Endodermal cell (in vitro differentiated cells): ENCODE data around the gene REEP5. TPM values are rescaled to one million over a fixed set of nuclear protein-coding genes. Genes with fewer than 3 reads are reported as not detected.
A peak's percentile ranks its signal among the peaks of the same experiment; 100 is the strongest.

ENCODE experiments used
- DNase-seq: peaks from one replicate; pipeline ENCODE4 v3.0.0-alpha.2; 2017
- H3K27ac ChIP-seq: 2 replicates; pipeline ENCODE4 v1.5.1; 2013; ENCODE audit warnings: mild to moderate bottlenecking, low read depth, low read length, moderate library complexity
- H3K27me3 ChIP-seq: 2 replicates; pipeline ENCODE4 v1.6.1; 2013; ENCODE audit warnings: mild to moderate bottlenecking, low read length, moderate library complexity; ENCODE audit not compliant: insufficient read depth, control insufficient read depth, poor library complexity, severe bottlenecking
- H3K36me3 ChIP-seq: 2 replicates; pipeline ENCODE4 v1.7.0; 2013; ENCODE audit warnings: mild to moderate bottlenecking, low read length, moderate library complexity; ENCODE audit not compliant: control insufficient read depth, insufficient read depth
- H3K4me1 ChIP-seq: one replicate; pipeline ENCODE4 v1.7.0; 2013; ENCODE audit warnings: low read length; ENCODE audit not compliant: control insufficient read depth, insufficient read depth
- H3K4me3 ChIP-seq: 2 replicates; pipeline ENCODE4 v1.5.1; 2013; ENCODE audit warnings: mild to moderate bottlenecking, low read length, moderate library complexity
- H3K9ac ChIP-seq: 2 replicates; pipeline ENCODE4 v1.6.1; 2013; ENCODE audit warnings: mild to moderate bottlenecking, low read length, moderate library complexity; ENCODE audit not compliant: poor library complexity, severe bottlenecking; ENCODE audit errors: extremely low read depth
- H3K9me3 ChIP-seq: 2 replicates; pipeline ENCODE4 v1.6.1; 2013; ENCODE audit warnings: mild to moderate bottlenecking, low read length, moderate library complexity; ENCODE audit not compliant: control insufficient read depth
- H3K27ac Mint-ChIP-seq: 2 replicates; pipeline ENCODE4 v1.8.0; 2020; ENCODE audit warnings: mixed read lengths
- H3K27me3 Mint-ChIP-seq: 2 replicates; pipeline ENCODE4 v1.8.0; 2021; ENCODE audit warnings: mild to moderate bottlenecking, mixed read lengths; ENCODE audit not compliant: insufficient read depth
- H3K36me3 Mint-ChIP-seq: 2 replicates; pipeline ENCODE4 v1.8.0; 2020; ENCODE audit warnings: low read depth, mixed read lengths
- H3K4me1 Mint-ChIP-seq: 2 replicates; pipeline ENCODE4 v1.8.0; 2020; ENCODE audit warnings: mixed read lengths
- H3K4me3 Mint-ChIP-seq: 2 replicates; pipeline ENCODE4 v1.8.0; 2020; ENCODE audit warnings: mild to moderate bottlenecking, moderate library complexity, mixed read lengths
- H3K9me3 Mint-ChIP-seq: 2 replicates; pipeline ENCODE4 v1.8.0; 2020; ENCODE audit warnings: mild to moderate bottlenecking, mixed read lengths
- CTCF ChIP-seq: fragments of 200-600 bp; sonication (generic); conservative IDR thresholded peaks from 2 replicates; pipeline ENCODE4 v1.5.0; 2021; ENCODE audit warnings: antibody characterized with exemption, mild to moderate bottlenecking
- WGBS, 2 experiments: methylation state at CpG; one replicate each; pipeline versions ENCODE4 v1.1.5 to v1.1.7; 2013; ENCODE audit warnings: missing lambda C conversion rate in 2 of 2, mixed read lengths in 1 of 2; ENCODE audit not compliant: insufficient coverage in 1 of 2, insufficient read length in 1 of 2; 5-methylcytosine and 5-hydroxymethylcytosine counted together
- total RNA-seq, 2 donors: library from RNA; stranded (reverse); fragmentation: NEBNext Ultra II Directional in 1 of 2; extraction: Animal tissue kit (Norgen Biotek cat#: 25700) in 1 of 2; gene quantifications; 2 replicates in 1 of 2; 3 replicates in 1 of 2; pipeline ENCODE4 v1.2.1, GENCODE V29; 2021

Gene REEP5
- total RNA-seq, 2 donors from 2014 or later: 42.1 to 42.3 TPM

GRCh38 chr5:112848116-112848811, 73.8 kb downstream of the REEP5 start:
- H3K9me3 ChIP-seq: no peaks in the 10 kb centered on the region
- no peaks in the 10 kb centered on the region for H3K27me3 ChIP-seq
- Mint-ChIP-seq H3K4me3 (no peak overlapping the region), H3K9me3 (no peaks in the 10 kb centered on the region), H3K27me3 (peaks cover 2% of the 10 kb centered on the region), H3K27ac (peak overlapping the region; percentile 26), H3K36me3 (peaks cover 5% of the 10 kb centered on the region), H3K4me1 (peaks cover 15% of the 10 kb centered on the region)
- H3K36me3 ChIP-seq: peaks cover 2% of the 10 kb centered on the region
- DNase-seq: peak; percentile 61
- no peak overlapping the region for H3K27ac ChIP-seq
- WGBS, 2 experiments: 68 to 71% methylated on average over 7 to 8 of the region's 8 CpGs
- no peak overlapping the region for H3K4me3 ChIP-seq
- H3K4me1 ChIP-seq: peaks cover 3% of the 10 kb centered on the region
- peak; percentile 82 for TF ChIP-seq CTCF
- H3K9ac ChIP-seq: peak overlapping the region; percentile 26

GRCh38 chr5:112847306-112847705, 74.7 kb downstream of the REEP5 start:
- no peak overlapping the region for H3K9ac ChIP-seq
- H3K27ac Mint-ChIP-seq: no peak overlapping the region
- H3K27ac ChIP-seq: no peak overlapping the region
- H3K4me1 Mint-ChIP-seq: peaks cover 15% of the 10 kb centered on the region
- no peaks in the 10 kb centered on the region for H3K9me3 ChIP-seq
- H3K27me3 Mint-ChIP-seq: peaks cover 2% of the 10 kb centered on the region
- TF ChIP-seq CTCF: no peak
- DNase-seq: no peak
- peaks cover 3% of the 10 kb centered on the region for H3K4me1 ChIP-seq
- H3K9me3 Mint-ChIP-seq: peaks cover 3% of the 10 kb centered on the region
- H3K36me3 ChIP-seq: peaks cover 11% of the 10 kb centered on the region
- H3K36me3 Mint-ChIP-seq: peaks cover 13% of the 10 kb centered on the region
- no peak overlapping the region for H3K4me3 Mint-ChIP-seq
- H3K4me3 ChIP-seq: no peak overlapping the region
- no peaks in the 10 kb centered on the region for H3K27me3 ChIP-seq

- Mint-ChIP-seq H3K27me3 (no peaks in the 10 kb centered on the region), H3K27ac (peak overlapping the region; percentile 3), H3K9me3 (peaks cover 5% of the 10 kb centered on the region), H3K36me3 (peaks cover 20% of the 10 kb centered on the region), H3K4me3 (no peak overlapping the region), H3K4me1 (peaks cover 15% of the 10 kb centered on the region)
- H3K4me1 ChIP-seq: peaks cover 3% of the 10 kb centered on the region
- peak; percentile 50 for DNase-seq
- WGBS, 2 experiments: 66 to 86% methylated on average over 5 of the region's 5 CpGs
- H3K9me3 ChIP-seq: peaks cover under 1% of the 10 kb centered on the region
- no peak overlapping the region for H3K4me3 ChIP-seq
- H3K27ac ChIP-seq: no peak overlapping the region
- no peak overlapping the region for H3K9ac ChIP-seq
- H3K27me3 ChIP-seq: no peaks in the 10 kb centered on the region
- H3K36me3 ChIP-seq: peaks cover 19% of the 10 kb centered on the region
- no peak for TF ChIP-seq CTCF
Measured at GRCh38 chr5:112846556-112846955, 75.5 kb downstream of the REEP5 start.
